ENCODE results near the gene TUBA1B. TPM values are rescaled to one million over a fixed set of nuclear protein-coding genes. Genes with fewer than 3 reads are reported as not detected.

The TUBA1B gene
- total and polyA plus RNA-seq, 11 donors, result 189 to 1,651 (median 464) TPM

- Histone ChIP-seq H3K27me3 (peaks cover 0 to 66% (median 35%) of the 10 kb centered on the region in 9 donors), H3K4me3 (peak overlapping the region in 9 of 12 donors; percentile 33 to 48 (median 46)), H3K36me3 (peaks cover 0 to 8% (median 2%) of the 10 kb centered on the region in 9 donors), H3K27ac (peak overlapping the region in 3 of 12 donors; percentile 29 to 52 (median 50)), H3K4me1 (peaks cover 10 to 74% (median 57%) of the 10 kb centered on the region in 12 donors), H3K9me3 (no peaks in the 10 kb centered on the region)
- intact Hi-C loops (cut with DNase I), result no loop called here
- TF ChIP-seq CTCF (IDR thresholded peaks at IDR 0.05), result no peak
- no peak for TF ChIP-seq POLR2A (IDR thresholded peaks at IDR 0.05)
- peak in 1 of 5 donors; percentile 64 for DNase-seq
- WGBS, 4 donors, result 33 to 66% (median 56%) methylated on average over 41 of the region's 41 CpGs
- no peak for ATAC-seq
Measured at GRCh38 chr12:49091056-49091835, 39.9 kb downstream of the TUBA1B start.

GRCh38 chr12:49089821-49090773, 41.1 kb downstream of the TUBA1B start:
- Histone ChIP-seq H3K9me3 (no peaks in the 10 kb centered on the region), H3K4me3 (peak overlapping the region in 11 of 12 donors; percentile 14 to 58 (median 47)), H3K4me1 (peaks cover 10 to 72% (median 56%) of the 10 kb centered on the region in 12 donors), H3K27me3 (peaks cover 0 to 66% (median 35%) of the 10 kb centered on the region in 9 donors), H3K36me3 (no peaks in the 10 kb centered on the region), H3K27ac (peak overlapping the region in 4 of 12 donors; percentile 13 to 52 (median 22))
- ATAC-seq (peak in 2 of 4 donors; percentile 14 to 16), DNase-seq (peak; percentile 37 to 69 (median 54))
- TF ChIP-seq CTCF (IDR thresholded peaks at IDR 0.05) (peak in 7 of 12 donors; percentile 7 to 28 (median 14)), POLR2A (IDR thresholded peaks at IDR 0.05) (no peak)
- 3 to 10% (median 7%) methylated on average over 50 to 88 of the region's 88 CpGs for WGBS, 4 donors
- intact Hi-C loops (cut with DNase I), result loop anchor here in 8 of 10 donors (2.0 to 5.0 kb wide), 4 partner anchors 31 to 147 kb away; no protein-coding TSS in a partner anchor

GRCh38 chr12:49088932-49089330, 42.3 kb downstream of the TUBA1B start:
- TF ChIP-seq POLR2A (IDR thresholded peaks at IDR 0.05) (no peak), CTCF (IDR thresholded peaks at IDR 0.05) (no peak)
- Histone ChIP-seq H3K27me3 (peaks cover 0 to 55% (median 31%) of the 10 kb centered on the region in 9 donors), H3K4me1 (peaks cover 10 to 61% (median 45%) of the 10 kb centered on the region in 12 donors)

More at GRCh38 chr12:49088932-49089330, 42.3 kb downstream of the TUBA1B start:
- Histone ChIP-seq H3K36me3 (no peaks in the 10 kb centered on the region), H3K9me3 (no peaks in the 10 kb centered on the region), H3K27ac (no peak overlapping the region), H3K4me3 (no peak overlapping the region)
- intact Hi-C loops (cut with DNase I), result loop anchor here (1.0 to 5.0 kb wide), 8 partner anchors 31 to 148 kb away; no protein-coding TSS in a partner anchor
- DNase-seq, result peak in 1 of 5 donors; percentile 14
- 45 to 69% (median 63%) methylated on average over 3 to 6 of the region's 6 CpGs for WGBS, 4 donors
- ATAC-seq, result no peak
